Uterus (tissue), 4 donors: ENCODE data around the gene HOXD4. TPM values are rescaled to one million over a fixed set of nuclear protein-coding genes. Genes with fewer than 3 reads are reported as not detected.
A peak's percentile ranks its signal among the peaks of the same experiment; 100 is the strongest.

Experiments
- DNase-seq, 2 donors: peaks; one replicate each; pipeline ENCODE4 v3.0.0-alpha.2; 2019 to 2020
- H3K27ac ChIP-seq, 2 donors: fragments of 200-600 bp; sonication (generic); 1 replicate in 1 of 2; 2 replicates in 1 of 2; pipeline ENCODE4 v1.5.1; 2016 to 2018
- H3K27me3 ChIP-seq, 2 donors: fragments of 200-600 bp; sonication (generic); one replicate each; pipeline ENCODE4 v1.5.1; 2018 to 2019; ENCODE audit warnings: control low read depth in 1 of 2
- H3K36me3 ChIP-seq, 2 donors: fragments of 200-600 bp; sonication (generic); one replicate each; pipeline ENCODE4 v1.5.1; 2019; ENCODE audit warnings: control low read depth in 1 of 2
- H3K4me1 ChIP-seq, 2 donors: fragments of 200-600 bp; sonication (generic); one replicate each; pipeline ENCODE4 v1.5.1; 2018 to 2019; ENCODE audit warnings: control low read depth in 1 of 2
- H3K4me3 ChIP-seq, 2 donors: fragments of 200-600 bp; sonication (generic); 1 replicate in 1 of 2; 2 replicates in 1 of 2; pipeline ENCODE4 v1.5.1; 2018 to 2019; ENCODE audit warnings: mild to moderate bottlenecking in 1 of 2
- H3K9me3 ChIP-seq, 2 donors: fragments of 200-600 bp; sonication (generic); one replicate each; pipeline ENCODE4 v1.5.1; 2019; ENCODE audit warnings: control low read depth in 1 of 2
- CTCF ChIP-seq, 4 experiments: fragments of 200-600 bp in 2 of 4; fragments of 450-650 bp in 2 of 4; sonication (generic) in 2 of 4; IDR thresholded peaks; one replicate each; pipeline ENCODE4 v1.5.1; 2016 to 2019; ENCODE audit warnings: antibody characterized with exemption in 4 of 4, mild to moderate bottlenecking in 2 of 4, moderate library complexity in 1 of 4
- POLR2A ChIP-seq, 2 donors: fragments of 450-650 bp; IDR thresholded peaks; one replicate each; pipeline ENCODE4 v1.6.1; 2016; ENCODE audit warnings: antibody characterized with exemption in 2 of 2, mild to moderate bottlenecking in 1 of 2, moderate library complexity in 1 of 2
- intact Hi-C: fragments of 100-400 bp; cut with DNase I; formaldehyde crosslinking; loops from one replicate; pipeline ENCODE4 v1.15.1; 2023; ENCODE audit warnings: low total_unique reads
- total RNA-seq, 4 donors: library from RNA; depleted of rRNA in 3 of 4; stranded (reverse); fragments of >200 nt in 3 of 4; gene quantifications; one replicate each; pipeline versions ENCODE4 v1.1.0 to v1.2.4, GENCODE V29; 2014 to 2023
- donor health status: DM: yes; HTN: yes; CAD: no.

Gene HOXD4
- total RNA-seq, 4 donors from 2014 or later, result 6.8 to 41.6 (median 13.0) TPM

GRCh38 chr2:176106581-176107539 is 44.5 kb upstream of the HOXD4 start, which contains the start of gene HOXD11:
HOXD11 (plus strand) TSS chr2:176107280; CDS start chr2:176107356, 76 bp downstream.
- intact Hi-C loops, result no loop called here
- no peaks in the 10 kb centered on the region for H3K9me3 ChIP-seq
- no peaks in the 10 kb centered on the region for H3K36me3 ChIP-seq
- TF ChIP-seq POLR2A (IDR thresholded peaks at IDR 0.05) (peak in 1 of 2 donors; percentile 56), CTCF (IDR thresholded peaks at IDR 0.05) (no peak)
- H3K27me3 ChIP-seq, result peaks cover 0 to 3% of the 10 kb centered on the region in 2 donors
- H3K4me1 ChIP-seq, result peaks cover 0 to 8% of the 10 kb centered on the region in 2 donors
- peak; percentile 80 to 88 for DNase-seq
- peak within 1 kb of the TSS; percentile 44 to 51 for H3K4me3 ChIP-seq
- peak within 1 kb of the TSS; percentile 98 to 99 for H3K27ac ChIP-seq

GRCh38 chr2:176107731-176108181 is 43.6 kb upstream of the HOXD4 start:
- intact Hi-C loops, result no loop called here
- peak overlapping the region; percentile 44 to 51 for H3K4me3 ChIP-seq

GRCh38 chr2:176109192-176109901 is 42.0 kb upstream of the HOXD4 start:
- Histone ChIP-seq H3K27me3 (peaks cover 0 to 3% of the 10 kb centered on the region in 2 donors), H3K4me1 (peaks cover 0 to 8% of the 10 kb centered on the region in 2 donors), H3K9me3 (no peaks in the 10 kb centered on the region), H3K36me3 (no peaks in the 10 kb centered on the region), H3K27ac (peak overlapping the region; percentile 98 to 99), H3K4me3 (peak overlapping the region; percentile 44 to 51)
- no peak for DNase-seq
- TF ChIP-seq POLR2A (IDR thresholded peaks at IDR 0.05) (no peak), CTCF (IDR thresholded peaks at IDR 0.05) (peak in 1 of 4 experiments; percentile 8)
- intact Hi-C loops, result no loop called here

More at GRCh38 chr2:176107731-176108181, 43.6 kb upstream of the HOXD4 start:
- Histone ChIP-seq H3K36me3 (no peaks in the 10 kb centered on the region), H3K27me3 (peaks cover 0 to 3% of the 10 kb centered on the region in 2 donors), H3K4me1 (peaks cover 0 to 8% of the 10 kb centered on the region in 2 donors), H3K27ac (peak overlapping the region; percentile 98 to 99), H3K9me3 (no peaks in the 10 kb centered on the region)
- peak; percentile 45 to 56 for DNase-seq
- no peak for TF ChIP-seq POLR2A (IDR thresholded peaks at IDR 0.05)
- TF ChIP-seq CTCF (IDR thresholded peaks at IDR 0.05), result no peak

- Histone ChIP-seq H3K27me3 (peaks cover 0 to 3% of the 10 kb centered on the region in 2 donors), H3K4me3 (peak overlapping the region; percentile 44 to 51), H3K4me1 (peaks cover 0 to 8% of the 10 kb centered on the region in 2 donors), H3K27ac (peak overlapping the region; percentile 98 to 99), H3K36me3 (no peaks in the 10 kb centered on the region), H3K9me3 (no peaks in the 10 kb centered on the region)
- intact Hi-C loops, result no loop called here
- TF ChIP-seq CTCF (IDR thresholded peaks at IDR 0.05) (no peak), POLR2A (IDR thresholded peaks at IDR 0.05) (no peak)
- DNase-seq, result no peak
Measured at GRCh38 chr2:176109946-176110345, 41.4 kb upstream of the HOXD4 start.
